Esophagus squamous epithelium (tissue), 5 donors: ENCODE results near the gene FAM171A1. TPM values are rescaled to one million over a fixed set of nuclear protein-coding genes. Genes with fewer than 3 reads are reported as not detected.

Experiments used
- DNase-seq: peaks from one replicate; lab custom pipeline; 2025; lab: John Stamatoyannopoulos, UW
- H3K27ac ChIP-seq, 4 donors: fragments of 200-600 bp; sonication (generic); one replicate each; pipeline ENCODE4 v1.5.1; 2016 to 2019; ENCODE audit warnings: mild to moderate bottlenecking in 1 of 4
- H3K27me3 ChIP-seq, 4 donors: fragments of 200-600 bp; sonication (generic); 1 replicate in 3 of 4; 2 replicates in 1 of 4; pipeline versions ENCODE4 v1.5.1 to v1.6.0; 2017 to 2021; ENCODE audit warnings: antibody characterized with exemption in 1 of 4
- H3K36me3 ChIP-seq, 3 donors: fragments of 200-600 bp; sonication (generic); one replicate each; pipeline ENCODE4 v1.5.1; 2016 to 2019
- H3K4me1 ChIP-seq, 3 donors: fragments of 200-600 bp; sonication (generic); one replicate each; pipeline ENCODE4 v1.5.1; 2017 to 2019
- H3K4me3 ChIP-seq, 4 donors: fragments of 200-600 bp; sonication (generic); 1 replicate in 3 of 4; 2 replicates in 1 of 4; pipeline ENCODE4 v1.5.1; 2016 to 2019; ENCODE audit warnings: mild to moderate bottlenecking in 2 of 4, moderate library complexity in 1 of 4
- H3K9me3 ChIP-seq, 3 donors: fragments of 200-600 bp; sonication (generic); one replicate each; pipeline ENCODE4 v1.5.1; 2016 to 2019
- CTCF ChIP-seq, 6 experiments: fragments of 450-650 bp in 4 of 6; fragments of 200-600 bp in 2 of 6; sonication (generic) in 2 of 6; IDR thresholded peaks; one replicate each; pipeline ENCODE4 v1.5.1; 2016 to 2019; ENCODE audit warnings: antibody characterized with exemption in 6 of 6, mild to moderate bottlenecking in 4 of 6, moderate library complexity in 4 of 6
- POLR2A ChIP-seq, 4 donors: fragments of 450-650 bp; IDR thresholded peaks; one replicate each; pipeline ENCODE4 v1.6.1; 2017; ENCODE audit warnings: antibody characterized with exemption in 4 of 4, mild to moderate bottlenecking in 4 of 4, moderate library complexity in 3 of 4
- WGBS, 2 donors: methylation state at CpG; one replicate each; pipeline ENCODE4 v1.1.5; 2018; 5-methylcytosine and 5-hydroxymethylcytosine counted together
- intact Hi-C: fragments of 100-400 bp; cut with DNase I; formaldehyde crosslinking; loops from one replicate; pipeline ENCODE4 v1.15.0; 2022
- total RNA-seq, 4 donors: library from RNA; depleted of rRNA; stranded (reverse); fragments of >200 nt; gene quantifications; one replicate each; pipeline ENCODE4 v1.1.0, GENCODE V29; 2016
- donor health status: DM: yes; HTN: yes; CAD: no.

Gene FAM171A1
- total RNA-seq, 4 donors from 2014 or later, result 3.8 to 10.9 (median 5.3) TPM

GRCh38 chr10:15316871-15317464 lies 54.1 kb downstream of the FAM171A1 start:
- H3K36me3 ChIP-seq, result no peaks in the 10 kb centered on the region
- no peak overlapping the region for H3K4me3 ChIP-seq
- DNase-seq, result no peak
- no peaks in the 10 kb centered on the region for H3K27me3 ChIP-seq
- H3K9me3 ChIP-seq, result no peaks in the 10 kb centered on the region
- TF ChIP-seq CTCF (IDR thresholded peaks at IDR 0.05), result no peak
- intact Hi-C loops, result no loop called here
- 82 to 87% methylated on average over 9 of the region's 9 CpGs for WGBS, 2 donors
- peaks cover 0 to 33% (median 4%) of the 10 kb centered on the region in 3 donors for H3K4me1 ChIP-seq
- no peak overlapping the region for H3K27ac ChIP-seq

- intact Hi-C loops, result no loop called here
- no peaks in the 10 kb centered on the region for H3K27me3 ChIP-seq
- no peak overlapping the region for H3K27ac ChIP-seq
- TF ChIP-seq POLR2A (IDR thresholded peaks at IDR 0.05) (no peak), CTCF (IDR thresholded peaks at IDR 0.05) (no peak)
- WGBS, 2 donors, result 86 to 87% methylated on average over 6 to 9 of the region's 9 CpGs
- peaks cover 0 to 32% (median 4%) of the 10 kb centered on the region in 3 donors for H3K4me1 ChIP-seq
- H3K36me3 ChIP-seq, result no peaks in the 10 kb centered on the region
- no peak for DNase-seq
- no peaks in the 10 kb centered on the region for H3K9me3 ChIP-seq
- no peak overlapping the region for H3K4me3 ChIP-seq
Observed at GRCh38 chr10:15316145-15316544, 54.9 kb downstream of the FAM171A1 start.

GRCh38 chr10:15315286-15315685 lies 55.8 kb downstream of the FAM171A1 start:
- Histone ChIP-seq H3K27me3 (no peaks in the 10 kb centered on the region), H3K27ac (no peak overlapping the region), H3K4me3 (no peak overlapping the region), H3K9me3 (no peaks in the 10 kb centered on the region), H3K36me3 (no peaks in the 10 kb centered on the region), H3K4me1 (peaks cover 0 to 33% (median 4%) of the 10 kb centered on the region in 3 donors)
- DNase-seq, result no peak
- WGBS, 2 donors, result 86% methylated on average over 8 of the region's 8 CpGs
- intact Hi-C loops, result no loop called here
- no peak for TF ChIP-seq CTCF (IDR thresholded peaks at IDR 0.05)

GRCh38 chr10:15314482-15315045 lies 56.5 kb downstream of the FAM171A1 start:
- no peaks in the 10 kb centered on the region for H3K9me3 ChIP-seq
- no peak for DNase-seq
- H3K36me3 ChIP-seq, result no peaks in the 10 kb centered on the region
- TF ChIP-seq CTCF (IDR thresholded peaks at IDR 0.05) (no peak), POLR2A (IDR thresholded peaks at IDR 0.05) (no peak)
- H3K27ac ChIP-seq, result peak overlapping the region in 1 of 4 donors; percentile 40
- WGBS, 2 donors, result 85 to 90% methylated on average over 12 to 16 of the region's 17 CpGs
- intact Hi-C loops, result no loop called here
- H3K27me3 ChIP-seq, result no peaks in the 10 kb centered on the region
- H3K4me3 ChIP-seq, result no peak overlapping the region
- H3K4me1 ChIP-seq, result peaks cover 0 to 39% (median 7%) of the 10 kb centered on the region in 3 donors

GRCh38 chr10:15313843-15314242 lies 57.2 kb downstream of the FAM171A1 start:
- Histone ChIP-seq H3K36me3 (no peaks in the 10 kb centered on the region), H3K4me3 (peak overlapping the region in 1 of 4 donors; percentile 30), H3K4me1 (peaks cover 0 to 43% (median 7%) of the 10 kb centered on the region in 3 donors), H3K27ac (peak overlapping the region in 3 of 4 donors; percentile 15 to 58 (median 40)), H3K27me3 (no peaks in the 10 kb centered on the region), H3K9me3 (no peaks in the 10 kb centered on the region)
- intact Hi-C loops, result no loop called here
- TF ChIP-seq CTCF (IDR thresholded peaks at IDR 0.05) (no peak), POLR2A (IDR thresholded peaks at IDR 0.05) (no peak)
- no peak for DNase-seq
- WGBS, 2 donors, result 55 to 75% methylated on average over 13 of the region's 13 CpGs
